BJ (cell line): ENCODE data around the gene THEMIS2. TPM values are rescaled to one million over a fixed set of nuclear protein-coding genes. Genes with fewer than 3 reads are reported as not detected.

Experiments used
- CTCF ChIA-PET: fragments of 350-600 bp; formaldehyde crosslinking; extraction: SDS; loops from one replicate; lab custom pipeline; 2021; ENCODE audit warnings: antibody characterized with exemption, inconsistent platforms; lab: Yijun Ruan, JAX
- POLR2A ChIA-PET: fragments of 300-600 bp; sonication (Branson Sonifier 250); formaldehyde crosslinking; extraction: SDS; loops from one replicate; lab custom pipeline; 2021; ENCODE audit warnings: antibody characterized with exemption; lab: Charles Lee
- DNase-seq: peaks from one replicate; pipeline ENCODE4 v3.0.0-alpha.2; 2011; ENCODE audit warnings: low read depth
- H3K27me3 ChIP-seq: 2 replicates; pipeline ENCODE4 v1.6.0; 2011; ENCODE audit warnings: low read length; ENCODE audit not compliant: control insufficient read depth, insufficient read depth
- H3K36me3 ChIP-seq: 2 replicates; pipeline ENCODE4 v1.5.1; 2011; ENCODE audit warnings: low read length; ENCODE audit not compliant: control insufficient read depth, insufficient read depth
- H3K4me3 ChIP-seq: 2 replicates; pipeline ENCODE4 v1.5.1; 2011; ENCODE audit warnings: low read depth, mild to moderate bottlenecking, control low read depth, low read length
- polyA plus RNA-seq: library from polyadenylated mRNA; depleted of rRNA; stranded (reverse); fragments of >200 nt; gene quantifications from 2 replicates; pipeline ENCODE4 v1.2.3, GENCODE V29; 2011
- TF ChIP-seq, protein P1 (sequence below): IDR thresholded peaks from 2 replicates; pipeline ENCODE4 v1.5.1; 2011; ENCODE audit warnings: low read depth, mild to moderate bottlenecking, control low read depth, inconsistent platforms, low read length, moderate library complexity; ENCODE audit not compliant: insufficient read depth

THEMIS2 gene
- polyA plus RNA-seq, 1 experiment: 2.0 TPM

DNA sequence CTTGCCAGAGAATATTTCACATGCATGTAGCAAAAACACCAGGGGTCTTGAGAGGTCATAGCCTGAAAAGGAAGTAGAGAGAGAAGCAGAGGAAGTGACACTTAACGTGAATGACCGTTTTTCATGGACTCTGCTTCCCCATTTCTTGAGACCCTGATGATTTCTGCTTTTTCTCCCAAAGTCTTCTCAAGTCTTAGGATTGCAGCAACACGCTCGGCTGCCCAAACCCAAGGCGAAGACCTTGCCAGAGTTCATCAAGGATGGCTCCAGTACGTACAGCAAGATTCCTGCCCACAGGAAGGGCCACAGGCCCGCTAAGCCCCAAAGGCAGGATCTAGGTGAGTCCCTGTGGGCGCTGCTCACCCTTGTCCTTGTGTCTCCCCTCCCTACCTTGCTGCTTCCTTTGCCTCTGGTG is 12.8 kb downstream of the THEMIS2 start:
- POLR2A ChIA-PET: no interaction called here
- CTCF ChIA-PET: no interaction called here

GRCh38 chr1:27885621-27886352 is 13.4 kb downstream of the THEMIS2 start:
- ChIA-PET POLR2A (no interaction called here), CTCF (no interaction called here)
- no peaks in the 10 kb centered on the region for H3K27me3 ChIP-seq
- no peak overlapping the region for H3K4me3 ChIP-seq
- H3K36me3 ChIP-seq: peaks cover 3% of the 10 kb centered on the region
- DNase-seq: no peak
- TF ChIP-seq, protein P1, sequence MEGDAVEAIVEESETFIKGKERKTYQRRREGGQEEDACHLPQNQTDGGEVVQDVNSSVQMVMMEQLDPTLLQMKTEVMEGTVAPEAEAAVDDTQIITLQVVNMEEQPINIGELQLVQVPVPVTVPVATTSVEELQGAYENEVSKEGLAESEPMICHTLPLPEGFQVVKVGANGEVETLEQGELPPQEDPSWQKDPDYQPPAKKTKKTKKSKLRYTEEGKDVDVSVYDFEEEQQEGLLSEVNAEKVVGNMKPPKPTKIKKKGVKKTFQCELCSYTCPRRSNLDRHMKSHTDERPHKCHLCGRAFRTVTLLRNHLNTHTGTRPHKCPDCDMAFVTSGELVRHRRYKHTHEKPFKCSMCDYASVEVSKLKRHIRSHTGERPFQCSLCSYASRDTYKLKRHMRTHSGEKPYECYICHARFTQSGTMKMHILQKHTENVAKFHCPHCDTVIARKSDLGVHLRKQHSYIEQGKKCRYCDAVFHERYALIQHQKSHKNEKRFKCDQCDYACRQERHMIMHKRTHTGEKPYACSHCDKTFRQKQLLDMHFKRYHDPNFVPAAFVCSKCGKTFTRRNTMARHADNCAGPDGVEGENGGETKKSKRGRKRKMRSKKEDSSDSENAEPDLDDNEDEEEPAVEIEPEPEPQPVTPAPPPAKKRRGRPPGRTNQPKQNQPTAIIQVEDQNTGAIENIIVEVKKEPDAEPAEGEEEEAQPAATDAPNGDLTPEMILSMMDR: no peak

More for the DNA sequence above, 12.8 kb downstream of the THEMIS2 start:
- Histone ChIP-seq H3K27me3 (no peaks in the 10 kb centered on the region), H3K36me3 (peaks cover 3% of the 10 kb centered on the region), H3K4me3 (no peak overlapping the region)
- TF ChIP-seq, protein P1: no peak
- no peak for DNase-seq

DNA sequence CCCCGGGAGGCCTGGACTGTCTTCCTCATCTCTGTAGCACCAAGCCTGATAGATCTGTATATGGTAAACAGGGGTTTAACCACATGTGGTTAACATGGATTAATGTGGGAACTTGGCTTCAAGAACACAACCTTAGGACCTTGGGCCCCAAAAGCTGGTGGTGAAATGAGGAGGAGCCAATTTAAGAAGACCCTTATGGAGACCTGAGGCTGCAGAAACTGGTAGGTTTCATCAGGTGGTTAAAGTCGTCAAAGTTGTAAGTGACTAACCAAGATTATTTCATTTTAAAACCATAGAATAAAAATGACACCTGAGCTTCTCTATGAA is 14.0 kb downstream of the THEMIS2 start:
- no peaks in the 10 kb centered on the region for H3K27me3 ChIP-seq
- DNase-seq: no peak
- ChIA-PET POLR2A (no interaction called here), CTCF (no interaction called here)
- peaks cover 3% of the 10 kb centered on the region for H3K36me3 ChIP-seq
- no peak overlapping the region for H3K4me3 ChIP-seq
- TF ChIP-seq, protein P1: no peak

GRCh38 chr1:27886744-27887143 is 14.4 kb downstream of the THEMIS2 start:
- Histone ChIP-seq H3K4me3 (no peak overlapping the region), H3K27me3 (no peaks in the 10 kb centered on the region), H3K36me3 (peaks cover 3% of the 10 kb centered on the region)
- TF ChIP-seq, protein P1: no peak
- no peak for DNase-seq
- ChIA-PET POLR2A (no interaction called here), CTCF (no interaction called here)

DNA sequence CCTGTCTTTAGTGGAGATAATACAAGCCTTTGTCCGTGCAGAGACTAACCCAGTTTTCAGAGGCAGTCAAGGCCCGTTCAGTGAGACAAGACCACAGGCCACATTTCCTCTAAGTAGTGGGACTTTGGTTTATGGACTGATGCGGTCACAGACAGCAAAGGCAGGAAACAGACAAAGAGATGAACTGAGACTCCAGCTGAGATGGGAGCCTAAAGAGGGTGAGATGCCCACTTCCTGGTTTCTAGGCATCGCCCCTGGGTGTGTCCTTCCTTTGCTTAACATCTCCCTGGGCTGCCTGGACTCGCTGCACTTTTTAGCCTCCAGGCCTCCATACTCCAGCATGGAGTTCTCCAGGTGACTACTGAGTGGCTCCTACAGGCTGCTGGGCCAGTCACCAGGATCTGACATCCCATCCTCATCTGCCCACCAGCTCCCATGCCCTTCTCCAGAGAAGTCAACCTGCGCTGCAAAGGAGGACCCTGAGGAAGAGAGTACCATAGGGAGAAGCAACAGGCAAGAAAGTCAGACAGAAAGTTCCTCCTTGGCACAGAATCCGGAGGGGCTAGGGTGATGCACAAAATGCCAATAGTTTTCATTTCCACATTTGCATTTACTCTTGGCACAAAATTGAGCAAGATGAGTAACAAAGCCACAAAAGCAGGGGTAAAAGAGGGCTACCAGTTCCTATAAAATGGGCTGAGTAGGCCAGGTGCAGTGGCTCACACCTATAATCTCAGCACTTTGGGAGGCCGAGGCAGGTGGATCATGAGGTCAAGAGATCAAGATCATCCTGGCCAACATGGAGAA is 15.1 kb downstream of the THEMIS2 start:
- POLR2A ChIA-PET: no interaction called here
- TF ChIP-seq, protein P1: no peak
- peaks cover 4% of the 10 kb centered on the region for H3K36me3 ChIP-seq
- no peak for DNase-seq
- H3K27me3 ChIP-seq: no peaks in the 10 kb centered on the region
- no peak overlapping the region for H3K4me3 ChIP-seq
- CTCF ChIA-PET: no interaction called here
